Astrocyte (in vitro differentiated cells and primary cell): ENCODE data around the gene OR4S1.

Source experiments
- CTCF ChIP-seq: IDR thresholded peaks from 2 replicates; pipeline ENCODE4 v1.5.1; 2011; ENCODE audit warnings: low read depth, mild to moderate bottlenecking, inconsistent platforms, low read length, moderate library complexity; ENCODE audit not compliant: insufficient read depth
- EZH2 ChIP-seq: IDR thresholded peaks from 2 replicates; pipeline ENCODE4 v1.6.1; 2012; ENCODE audit warnings: mild to moderate bottlenecking, low read length, inconsistent platforms; ENCODE audit not compliant: insufficient read depth

GRCh38 chr11:48263423-48263911 is 42.6 kb upstream of the OR4S1 start, which contains the start of gene OR4X1:
- TF ChIP-seq CTCF, result no peak
- TF ChIP-seq EZH2, result no peak
